GM12873 (cell line): ENCODE measurements around the gene COL15A1.

Source experiments
- CTCF ChIP-seq: IDR thresholded peaks from 2 replicates; pipeline ENCODE4 v1.5.1; 2012; ENCODE audit warnings: low read depth, mild to moderate bottlenecking, moderate library complexity, low read length, control low read depth; ENCODE audit not compliant: insufficient read depth; ENCODE audit errors: missing control alignments

COL15A1 gene

GRCh38 chr9:99093492-99093791, 149.7 kb downstream of the COL15A1 start:
- TF ChIP-seq CTCF: no peak

- TF ChIP-seq CTCF: no peak
Measured at GRCh38 chr9:99095565-99095964, 151.9 kb downstream of the COL15A1 start.

GRCh38 chr9:99096409-99096808, 152.7 kb downstream of the COL15A1 start:
- no peak for TF ChIP-seq CTCF

GRCh38 chr9:99101271-99101670, 157.6 kb downstream of the COL15A1 start:
- TF ChIP-seq CTCF: no peak

GRCh38 chr9:99101812-99102211, 158.1 kb downstream of the COL15A1 start:
- no peak for TF ChIP-seq CTCF

GRCh38 chr9:99103054-99103895, 159.6 kb downstream of the COL15A1 start:
- TF ChIP-seq CTCF: no peak

- no peak for TF ChIP-seq CTCF
Measured at GRCh38 chr9:99103901-99104458, 160.3 kb downstream of the COL15A1 start.
